Upper lobe of left lung (tissue), 6 donors: Measurements from ENCODE around the gene CAMK2N2. TPM values are rescaled to one million over a fixed set of nuclear protein-coding genes. Genes with fewer than 3 reads are reported as not detected.

Experiments
- ATAC-seq, 2 donors: fragments of 200-7000 bp; cut with Tn5 transposase; one replicate each; pipeline ENCODE4 v1.9.1; 2022; ENCODE audit warnings: mild to moderate bottlenecking in 2 of 2, moderate library complexity in 2 of 2; ENCODE audit not compliant: low FRiP score in 2 of 2
- DNase-seq, 2 donors: peaks; one replicate each; pipeline ENCODE4 v3.0.0-alpha.2; 2019 to 2020
- H3K27ac ChIP-seq, 4 donors: fragments of 200-600 bp; sonication (generic); one replicate each; pipeline ENCODE4 v1.5.1; 2016 to 2019
- H3K27me3 ChIP-seq, 4 donors: fragments of 200-600 bp; sonication (generic); one replicate each; pipeline ENCODE4 v1.5.1; 2017 to 2019
- H3K36me3 ChIP-seq, 4 donors: fragments of 200-600 bp; sonication (generic); one replicate each; pipeline ENCODE4 v1.5.1; 2016 to 2019
- H3K4me1 ChIP-seq, 4 donors: fragments of 200-600 bp; sonication (generic); one replicate each; pipeline ENCODE4 v1.5.1; 2018 to 2019
- H3K4me3 ChIP-seq, 4 donors: fragments of 200-600 bp; sonication (generic); one replicate each; pipeline ENCODE4 v1.5.1; 2017 to 2019; ENCODE audit warnings: mild to moderate bottlenecking in 2 of 4, moderate library complexity in 1 of 4
- H3K9me3 ChIP-seq, 4 donors: fragments of 200-600 bp; sonication (generic); one replicate each; pipeline ENCODE4 v1.5.1; 2018 to 2019
- CTCF ChIP-seq, 6 experiments: fragments of 450-650 bp in 4 of 6; fragments of 200-600 bp in 2 of 6; sonication (generic) in 2 of 6; IDR thresholded peaks; one replicate each; pipeline ENCODE4 v1.5.1; 2016 to 2019; ENCODE audit warnings: antibody characterized with exemption in 6 of 6
- EP300 ChIP-seq, 4 donors: sonication (generic); formaldehyde crosslinking; IDR thresholded peaks; one replicate each; pipeline ENCODE4 v1.5.1; 2017; ENCODE audit warnings: antibody characterized with exemption in 4 of 4, control low read depth in 2 of 4
- POLR2A ChIP-seq, 4 donors: fragments of 450-650 bp; IDR thresholded peaks; one replicate each; pipeline ENCODE4 v1.5.1; 2016 to 2017; ENCODE audit warnings: antibody characterized with exemption in 4 of 4, mild to moderate bottlenecking in 2 of 4
- POLR2AphosphoS5 ChIP-seq, 2 donors: sonication (generic); formaldehyde crosslinking; IDR thresholded peaks; one replicate each; pipeline ENCODE4 v1.5.1; 2017; ENCODE audit warnings: antibody characterized with exemption in 2 of 2
- WGBS, 2 donors: methylation state at CpG; one replicate each; pipeline ENCODE4 v1.1.5; 2017 to 2018; 5-methylcytosine and 5-hydroxymethylcytosine counted together
- total RNA-seq, 6 donors: library from RNA; depleted of rRNA in 4 of 6; stranded (reverse); fragments of >200 nt in 4 of 6; gene quantifications; one replicate each; pipeline versions ENCODE4 v1.1.0 to v1.2.1, GENCODE V29; 2016 to 2021
- donor health status: DM: no; HTN: no; CAD: no; lungs with moderate emphysema.
- donor health status: DM: no; HTN: yes; CAD: no; lungs with severe emphysema.

The CAMK2N2 gene
- total RNA-seq, 6 donors from 2014 or later, result 0.26 to 0.44 TPM; not detected in 4

DNA sequence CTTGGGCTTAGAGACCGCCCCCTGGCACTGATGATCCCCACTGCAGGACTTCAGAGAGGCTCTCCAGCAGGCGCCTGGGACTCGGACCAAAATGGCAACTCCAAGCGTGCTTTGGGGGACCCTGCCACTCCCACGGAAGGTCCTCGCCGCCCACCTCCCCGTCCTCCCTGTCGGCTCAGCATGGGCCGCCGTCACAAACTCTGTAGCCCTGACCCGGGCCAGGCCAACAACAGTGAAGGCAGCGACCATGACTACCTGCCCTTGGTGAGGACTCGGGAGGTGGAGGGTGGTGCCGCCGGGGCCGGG, 20.3 kb downstream of the CAMK2N2 start:
- peaks cover 0 to 8% (median 2%) of the 10 kb centered on the region in 4 donors for H3K4me1 ChIP-seq
- ATAC-seq, result no peak
- H3K36me3 ChIP-seq, result peaks cover 16 to 39% (median 33%) of the 10 kb centered on the region in 4 donors
- DNase-seq, result no peak
- peak overlapping the region in 1 of 4 donors; percentile 33 for H3K4me3 ChIP-seq
- no peak for TF ChIP-seq POLR2AphosphoS5 (IDR thresholded peaks at IDR 0.05)
- TF ChIP-seq CTCF (IDR thresholded peaks at IDR 0.05), result no peak
- no peak for TF ChIP-seq EP300 (IDR thresholded peaks at IDR 0.05)
- no peak for TF ChIP-seq POLR2A (IDR thresholded peaks at IDR 0.05)
- 60 to 69% methylated on average over 3 to 17 of the region's 17 CpGs for WGBS, 2 donors
- no peaks in the 10 kb centered on the region for H3K9me3 ChIP-seq
- peaks cover 0 to 3% (median 0%) of the 10 kb centered on the region in 4 donors for H3K27me3 ChIP-seq
- H3K27ac ChIP-seq, result no peak overlapping the region

GRCh38 chr3:184240384-184241140, 20.8 kb downstream of the CAMK2N2 start:
- TF ChIP-seq POLR2AphosphoS5 (IDR thresholded peaks at IDR 0.05), result no peak
- no peak for TF ChIP-seq POLR2A (IDR thresholded peaks at IDR 0.05)
- no peak for TF ChIP-seq CTCF (IDR thresholded peaks at IDR 0.05)
- no peak for TF ChIP-seq EP300 (IDR thresholded peaks at IDR 0.05)

DNA sequence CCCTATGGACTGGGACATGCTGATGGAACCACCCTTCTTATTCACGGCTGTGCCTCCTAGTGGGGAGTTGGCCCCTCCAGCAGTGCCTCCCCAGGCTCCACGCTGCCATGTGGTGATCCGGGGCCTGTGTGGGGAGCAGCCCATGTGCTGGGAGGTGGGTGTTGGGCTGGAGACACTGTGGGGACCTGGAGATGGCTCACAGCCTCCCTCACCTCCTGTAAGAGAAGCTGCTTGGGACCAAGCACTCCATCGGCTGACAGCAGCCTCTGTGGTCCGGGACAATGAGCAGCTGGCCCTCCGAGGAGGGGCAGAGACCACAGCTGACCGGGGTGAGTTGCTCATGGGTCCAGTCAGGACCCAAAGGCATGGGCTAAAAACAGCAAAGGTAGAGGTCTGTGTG, 21.6 kb downstream of the CAMK2N2 start:
- Histone ChIP-seq H3K9me3 (no peaks in the 10 kb centered on the region), H3K4me3 (no peak overlapping the region)
- no peak for DNase-seq

More at GRCh38 chr3:184240384-184241140, 20.8 kb downstream of the CAMK2N2 start:
- no peak for ATAC-seq
- Histone ChIP-seq H3K4me1 (peaks cover 0 to 8% (median 2%) of the 10 kb centered on the region in 4 donors), H3K9me3 (no peaks in the 10 kb centered on the region), H3K27ac (no peak overlapping the region), H3K4me3 (no peak overlapping the region), H3K27me3 (peaks cover 0 to 3% (median 0%) of the 10 kb centered on the region in 4 donors), H3K36me3 (peaks cover 16 to 38% (median 33%) of the 10 kb centered on the region in 4 donors)
- WGBS, 2 donors, result 81 to 89% methylated on average over 3 to 4 of the region's 4 CpGs
- no peak for DNase-seq

DNA sequence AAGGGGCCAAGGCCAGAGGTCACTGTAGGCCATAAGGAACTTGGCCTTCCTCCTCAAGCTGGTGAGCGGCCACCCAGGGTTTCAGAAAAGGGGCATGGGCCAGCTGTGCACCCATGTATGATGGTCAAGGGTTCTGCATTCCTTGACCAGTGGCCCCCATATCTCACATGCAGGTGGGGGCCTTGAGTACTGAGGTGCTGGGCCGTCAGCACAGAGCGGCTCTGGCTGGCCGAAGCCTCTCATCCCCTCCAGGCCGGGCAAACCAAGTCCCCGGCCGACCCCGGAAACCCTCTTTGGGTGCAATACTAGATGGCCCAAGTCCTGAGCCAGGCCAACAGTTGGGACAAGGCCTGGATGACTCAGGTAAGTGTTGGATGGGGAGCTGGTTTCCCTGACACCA, 22.1 kb downstream of the CAMK2N2 start:
- Histone ChIP-seq H3K36me3 (peaks cover 13 to 24% (median 21%) of the 10 kb centered on the region in 4 donors), H3K27me3 (peaks cover 0 to 3% (median 0%) of the 10 kb centered on the region in 4 donors), H3K9me3 (no peaks in the 10 kb centered on the region), H3K4me3 (no peak overlapping the region), H3K27ac (no peak overlapping the region), H3K4me1 (peaks cover 0 to 8% (median 2%) of the 10 kb centered on the region in 4 donors)
- DNase-seq (no peak), ATAC-seq (no peak)
- 93 to 96% methylated on average over 1 to 8 of the region's 8 CpGs for WGBS, 2 donors
- TF ChIP-seq POLR2AphosphoS5 (IDR thresholded peaks at IDR 0.05), result no peak
- no peak for TF ChIP-seq EP300 (IDR thresholded peaks at IDR 0.05)
- no peak for TF ChIP-seq CTCF (IDR thresholded peaks at IDR 0.05)
- TF ChIP-seq POLR2A (IDR thresholded peaks at IDR 0.05), result no peak

More for the DNA sequence above, 21.6 kb downstream of the CAMK2N2 start:
- no peak for TF ChIP-seq POLR2A (IDR thresholded peaks at IDR 0.05)
- TF ChIP-seq CTCF (IDR thresholded peaks at IDR 0.05), result no peak
- TF ChIP-seq EP300 (IDR thresholded peaks at IDR 0.05), result no peak
- TF ChIP-seq POLR2AphosphoS5 (IDR thresholded peaks at IDR 0.05), result no peak
- Histone ChIP-seq H3K27me3 (peaks cover 0 to 3% (median 0%) of the 10 kb centered on the region in 4 donors), H3K36me3 (peaks cover 13 to 29% (median 26%) of the 10 kb centered on the region in 4 donors), H3K4me1 (peaks cover 0 to 8% (median 2%) of the 10 kb centered on the region in 4 donors), H3K27ac (no peak overlapping the region)
- WGBS, 2 donors, result 79 to 89% methylated on average over 1 to 5 of the region's 7 CpGs
- ATAC-seq, result no peak
